ENCODE measurements around the gene MAP2K3.

- TF ChIP-seq CTCF (IDR thresholded peaks at IDR 0.05) (no peak), EZH2 (IDR thresholded peaks at IDR 0.05) (no peak), EZH2phosphoT487 (IDR thresholded peaks at IDR 0.05) (no peak)
These were observed 1.7 kb downstream of the MAP2K3 start for GRCh38 chr17:21286066-21286770.
